HCT116 (cell line): ENCODE data around the gene ANKRD33. TPM values are rescaled to one million over a fixed set of nuclear protein-coding genes. Genes with fewer than 3 reads are reported as not detected.

Experiments
- ATAC-seq: fragments of 200-7000 bp; cut with Tn5 transposase; 2 replicates; pipeline ENCODE4 v1.9.1; 2020; ENCODE audit warnings: mild to moderate bottlenecking, moderate library complexity
- BruUV-seq: library from RNA; stranded (reverse); fragments of 400-500 nt; replicated peaks from 2 replicates; lab custom pipeline; 2021; lab: Mats Ljungman, UMichigan
- CTCF ChIA-PET: fragments of 300-600 bp; sonication (Branson Sonifier 250); formaldehyde crosslinking; loops from one replicate; lab custom pipeline; 2021; ENCODE audit warnings: antibody characterized with exemption; lab: Charles Lee
- POLR2A ChIA-PET: fragments of 300-600, 350-600 bp; sonication (Branson Sonifier 250); formaldehyde crosslinking; loops from one replicate; lab custom pipeline; 2021; ENCODE audit warnings: antibody characterized with exemption; lab: Charles Lee
- RAD21 ChIA-PET, 2 experiments: fragments of 300-600 bp; sonication (Branson Sonifier 250); formaldehyde crosslinking; loops; one replicate each; lab custom pipeline; 2023; ENCODE audit warnings: low total read pairs in 2 of 2; ENCODE audit not compliant: uncharacterized antibody in 2 of 2, unreplicated experiment in 2 of 2, low non-redundant PET in 1 of 2; lab: Charles Lee
- DNase-seq: peaks from one replicate; pipeline ENCODE4 v3.0.0-alpha.2; 2010; ENCODE audit warnings: low read depth, low spot score
- H2AFZ ChIP-seq: fragments of 200-600 bp; shearing (Covaris generic), sonication (generic); 2 replicates; pipeline ENCODE4 v1.6.1; 2017; ENCODE audit warnings: low read depth, mixed run types, mixed read lengths, antibody characterized with exemption, low read length; ENCODE audit not compliant: poor library complexity, severe bottlenecking
- H3K27ac ChIP-seq: 2 replicates; pipeline ENCODE4 v1.5.1; 2012; ENCODE audit warnings: low read depth, low read length
- H3K27me3 ChIP-seq: fragments of 200-600 bp; sonication (generic); 2 replicates; pipeline ENCODE4 v1.6.1; 2016; ENCODE audit warnings: mixed run types, low read length, mixed read lengths; ENCODE audit not compliant: insufficient read depth
- H3K36me3 ChIP-seq, 2 experiments: fragments of 200-500 bp in 1 of 2; fragments of 200-600 bp in 1 of 2; sonication (Bioruptor generic) in 1 of 2; sonication (generic) in 1 of 2; 2 replicates each; pipeline versions ENCODE4 v1.5.1 to v1.6.1; 2014 to 2016; ENCODE audit warnings: low read length in 2 of 2, inconsistent platforms in 1 of 2, mixed read lengths in 1 of 2, mixed run types in 1 of 2; ENCODE audit not compliant: insufficient read depth in 2 of 2, control insufficient read depth in 1 of 2
- H3K4me1 ChIP-seq, 2 experiments: fragments of 200-600 bp in 1 of 2; sonication (generic) in 1 of 2; 2 replicates each; pipeline versions ENCODE4 v1.5.1 to v1.6.1; 2012 to 2017; ENCODE audit warnings: low read length in 2 of 2, inconsistent platforms in 1 of 2, mild to moderate bottlenecking in 1 of 2, mixed read lengths in 1 of 2, mixed run types in 1 of 2, moderate library complexity in 1 of 2; ENCODE audit not compliant: insufficient read depth in 2 of 2, control insufficient read depth in 1 of 2
- H3K4me2 ChIP-seq: fragments of 200-600 bp; sonication (generic); 2 replicates; pipeline ENCODE4 v1.6.1; 2017; ENCODE audit warnings: mixed run types, low read length, mixed read lengths
- H3K4me3 ChIP-seq, 2 experiments: fragments of 200-600 bp in 1 of 2; sonication (generic) in 1 of 2; replicated peaks in 1 of 2; 2 replicates each; pipeline ENCODE4 v1.5.1; 2011 to 2016; ENCODE audit warnings: low read length in 2 of 2, control low read depth in 1 of 2, low read depth in 1 of 2, mild to moderate bottlenecking in 1 of 2, mixed read lengths in 1 of 2, mixed run types in 1 of 2
- H3K79me2 ChIP-seq: fragments of 200-600 bp; sonication (generic); 2 replicates; pipeline ENCODE4 v1.6.1; 2017; ENCODE audit warnings: mild to moderate bottlenecking, mixed run types, low read length, moderate library complexity, mixed read lengths; ENCODE audit not compliant: insufficient read depth
- H3K9ac ChIP-seq: fragments of 200-600 bp; sonication (generic); 2 replicates; pipeline ENCODE4 v1.6.1; 2016; ENCODE audit warnings: low read length, mixed read lengths
- H3K9me2 ChIP-seq: fragments of 200-600 bp; sonication (generic), shearing (Covaris generic); 2 replicates; pipeline ENCODE4 v1.6.1; 2017; ENCODE audit warnings: mixed run types, mild to moderate bottlenecking, moderate library complexity; ENCODE audit not compliant: insufficient read depth
- H3K9me3 ChIP-seq, 2 experiments: fragments of 200-500 bp in 1 of 2; fragments of 200-600 bp in 1 of 2; sonication (Bioruptor generic) in 1 of 2; sonication (generic) in 1 of 2; 2 replicates each; pipeline ENCODE4 v1.6.1; 2014 to 2017; ENCODE audit warnings: low read length in 2 of 2, mixed read lengths in 2 of 2, inconsistent platforms in 1 of 2, low read depth in 1 of 2, mild to moderate bottlenecking in 1 of 2, mixed run types in 1 of 2, moderate library complexity in 1 of 2; ENCODE audit not compliant: control insufficient read depth in 1 of 2, insufficient read depth in 1 of 2
- H4K20me1 ChIP-seq: fragments of 200-600 bp; sonication (generic), shearing (Covaris generic); 2 replicates; pipeline ENCODE4 v1.6.1; 2017; ENCODE audit warnings: mixed run types, mild to moderate bottlenecking, moderate library complexity; ENCODE audit not compliant: insufficient read depth
- CBX3 ChIP-seq: IDR thresholded peaks from 2 replicates; pipeline ENCODE4 v1.6.1; 2012; ENCODE audit warnings: low read depth
- CTCF ChIP-seq, 3 experiments: fragments of 200-600 bp in 1 of 3; sonication (generic) in 1 of 3; IDR thresholded peaks in 2 of 3; conservative IDR thresholded peaks in 1 of 3; 2 replicates each; pipeline ENCODE4 v1.5.1; 2012 to 2017; ENCODE audit warnings: low read depth in 2 of 3, low read length in 2 of 3, antibody characterized with exemption in 1 of 3, borderline replicate concordance in 1 of 3, control low read depth in 1 of 3, mild to moderate bottlenecking in 1 of 3, mixed read lengths in 1 of 3, mixed run types in 1 of 3, moderate library complexity in 1 of 3; ENCODE audit not compliant: insufficient read depth in 1 of 3
- ELF1 ChIP-seq: IDR thresholded peaks from 2 replicates; pipeline ENCODE4 v1.6.1; 2012; ENCODE audit warnings: low read depth, borderline replicate concordance
- EZH2 ChIP-seq: fragments of 200-600 bp; sonication (generic); IDR thresholded peaks from 2 replicates; pipeline ENCODE4 v1.6.1; 2017; ENCODE audit warnings: antibody characterized with exemption, mixed run types
- EZH2phosphoT487 ChIP-seq: fragments of 200-600 bp; IDR thresholded peaks from 2 replicates; pipeline ENCODE4 v1.6.1; 2018; ENCODE audit warnings: antibody characterized with exemption, borderline replicate concordance
- JUND ChIP-seq: IDR thresholded peaks from 2 replicates; pipeline ENCODE4 v1.6.1; 2012
- SIN3A ChIP-seq: IDR thresholded peaks from 2 replicates; pipeline ENCODE4 v1.6.1; 2012; ENCODE audit warnings: low read depth
- SRF ChIP-seq: IDR thresholded peaks from 2 replicates; pipeline ENCODE4 v1.6.1; 2012; ENCODE audit warnings: low read depth
- TCF7L2 ChIP-seq: IDR thresholded peaks from 2 replicates; pipeline ENCODE4 v1.7.0; 2011; ENCODE audit warnings: borderline replicate concordance, inconsistent platforms; ENCODE audit not compliant: insufficient read depth, insufficient read length; ENCODE audit errors: extremely low read depth
- YY1 ChIP-seq: IDR thresholded peaks from 2 replicates; pipeline ENCODE4 v1.6.1; 2011; ENCODE audit warnings: low read length, low read depth, moderate library complexity, mild to moderate bottlenecking; ENCODE audit not compliant: insufficient replicate concordance; ENCODE audit errors: extremely low read depth
- ZFX ChIP-seq: fragments of 450-650 bp; IDR thresholded peaks from 2 replicates; pipeline ENCODE4 v1.6.1; 2017
- intact Hi-C: fragments of 100-400 bp; cut with micrococcal nuclease; formaldehyde crosslinking; loops from 2 replicates; pipeline ENCODE4 v1.10.0; 2022
- total RNA-seq: library from RNA; stranded (reverse); gene quantifications from one replicate; pipeline ENCODE4 v1.2.1, GENCODE V29; 2021; ENCODE audit not compliant: unreplicated experiment

ANKRD33 gene
- total RNA-seq, 1 experiment from 2014 or later, result not detected

DNA sequence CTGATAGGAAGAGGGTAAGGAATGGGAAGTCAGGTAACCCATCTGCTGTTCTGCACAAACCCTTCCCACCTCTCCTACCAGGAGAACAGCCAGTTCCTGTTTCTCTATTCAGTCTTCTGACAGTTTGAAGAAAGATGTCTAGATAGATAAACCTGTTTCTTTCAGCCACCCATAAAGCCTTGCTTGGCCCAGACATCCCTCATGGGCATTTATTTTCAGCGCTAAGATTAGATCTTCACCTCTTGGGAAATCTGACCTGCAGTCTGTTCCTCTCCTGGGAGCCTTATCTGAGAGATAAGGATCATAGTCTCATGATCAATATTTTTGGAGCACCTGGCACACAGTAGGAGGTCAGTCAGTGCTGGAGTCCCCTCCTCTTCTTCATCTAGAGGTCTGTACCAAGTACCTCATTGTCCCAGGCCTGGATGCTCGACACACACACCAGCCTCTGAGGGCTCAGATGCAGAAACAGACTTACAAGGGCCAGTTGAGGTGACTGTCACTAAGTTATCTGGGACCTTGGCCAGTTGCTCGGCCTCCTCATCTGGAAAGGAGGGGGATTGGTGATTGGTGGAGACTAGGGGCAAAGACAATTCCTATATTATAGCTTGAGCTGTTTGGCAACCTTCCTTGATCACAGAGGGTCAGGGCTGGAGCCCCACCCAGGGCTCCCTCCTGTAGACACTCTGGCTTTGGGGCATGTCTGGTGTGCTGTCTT, 37.6 kb downstream of the ANKRD33 start:
- H3K9me2 ChIP-seq, result no peaks in the 10 kb centered on the region
- DNase-seq, result no peak
- intact Hi-C loops, result loop anchor here (1.0 kb wide), 1 partner anchor 55 kb away; no protein-coding TSS in a partner anchor
- CTCF ChIA-PET, result no interaction called here
- TF ChIP-seq CBX3 (no peak), CTCF (IDR thresholded peaks at IDR 0.05 in 2 of 3, conservative IDR thresholded peaks at IDR 0.05 in 1 of 3; ENCODE audit: borderline replicate concordance in 1 of 3, insufficient read depth in 1 of 3, low read depth in 2 of 3, low read length in 2 of 3) (no peak), ZFX (no peak), EZH2 (no peak), SIN3A (no peak), EZH2phosphoT487 (no peak), JUND (no peak), YY1 (no peak), SRF (no peak), ELF1 (no peak), TCF7L2 (no peak)
- H3K4me2 ChIP-seq, result no peak overlapping the region
- no peaks in the 10 kb centered on the region for H3K9me3 ChIP-seq
- no TSS peak for BruUV-seq
- H2AFZ ChIP-seq, result no peak overlapping the region
- RAD21 ChIA-PET, result no interaction called here
- no peaks in the 10 kb centered on the region for H3K36me3 ChIP-seq
- no peak overlapping the region for H3K27ac ChIP-seq
- no peaks in the 10 kb centered on the region for H3K79me2 ChIP-seq
- no peak overlapping the region for H3K4me3 ChIP-seq
- no peaks in the 10 kb centered on the region for H4K20me1 ChIP-seq
- H3K4me1 ChIP-seq, result peaks cover 0 to 12% of the 10 kb centered on the region in 2 experiments; a peak in 1 of 4 replicates
- no peak for ATAC-seq
- POLR2A ChIA-PET, result no interaction called here
- H3K9ac ChIP-seq, result no peak overlapping the region
- H3K27me3 ChIP-seq, result no peaks in the 10 kb centered on the region
